Measurements from ENCODE around the gene C9orf72.
A peak's percentile ranks its signal among the peaks of the same experiment; 100 is the strongest.

GRCh38 chr9:27528076-27528885 lies 45.0 kb downstream of the C9orf72 start:
- TF ChIP-seq POLR2A (IDR thresholded peaks at IDR 0.05; ENCODE audit: low read length): peak; percentile 43
- no peak for TF ChIP-seq GATA1 (IDR thresholded peaks at IDR 0.05; ENCODE audit: low read depth, low read length)
